Tongue (tissue), 2 donors: ENCODE measurements around the gene CCDC110. TPM values are rescaled to one million over a fixed set of nuclear protein-coding genes. Genes with fewer than 3 reads are reported as not detected.

Experiments used
- DNase-seq: peaks from one replicate; pipeline ENCODE4 v3.0.0-alpha.2; 2015
- total RNA-seq: library from RNA; depleted of rRNA; stranded (reverse); fragments of >200 nt; gene quantifications from one replicate; pipeline ENCODE4 v1.2.3, GENCODE V29; 2014

Gene CCDC110
- total RNA-seq, 1 donor from 2014 or later: 3.3 TPM

DNA sequence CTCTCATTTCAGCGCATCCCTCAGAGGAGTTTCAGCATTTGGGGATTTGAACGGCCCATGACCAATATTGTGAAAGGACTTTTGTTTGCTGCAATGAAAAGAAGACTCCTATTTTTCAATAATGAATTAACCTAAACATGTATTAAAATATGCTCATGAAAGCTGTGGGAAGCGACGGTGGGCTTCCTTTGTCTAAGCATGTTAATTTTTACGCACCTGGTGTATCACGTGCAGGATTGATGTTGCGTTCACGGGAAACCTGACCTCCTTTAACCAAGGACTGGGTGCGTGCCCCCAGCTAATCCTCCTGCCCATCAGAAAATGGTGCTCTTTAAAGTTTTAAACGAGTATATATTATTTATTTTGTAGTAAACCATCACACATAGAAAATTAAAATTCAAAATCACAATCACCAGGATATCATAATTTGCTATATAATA is 590 bp upstream of the CCDC110 start:
- no peak for DNase-seq

- no peak for DNase-seq
Measured at GRCh38 chr4:185470501-185471195, 885 bp downstream of the CCDC110 start.

GRCh38 chr4:185469580-185470154 is 1.9 kb downstream of the CCDC110 start:
- no peak for DNase-seq

DNA sequence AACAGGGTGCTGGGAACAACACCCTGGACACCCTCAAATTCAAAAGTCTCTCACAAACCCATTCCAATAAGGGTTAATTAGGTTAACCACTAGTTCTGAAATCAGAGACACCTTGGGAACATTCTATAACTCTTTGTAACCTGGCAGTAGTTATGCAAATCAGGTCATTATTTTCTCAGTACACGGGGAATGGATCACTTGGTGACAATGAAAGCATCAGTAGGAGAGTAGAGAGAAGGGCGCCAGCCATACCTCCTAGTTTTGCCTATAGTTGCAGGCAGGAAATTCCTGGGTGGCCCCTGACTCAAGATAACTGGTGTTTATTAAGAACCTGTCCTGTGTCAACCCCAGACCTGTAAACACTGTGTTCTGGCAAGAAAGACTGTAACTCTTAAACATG is 2.5 kb downstream of the CCDC110 start:
- DNase-seq: no peak

GRCh38 chr4:185467991-185468390 is 3.5 kb downstream of the CCDC110 start:
- no peak for DNase-seq

DNA sequence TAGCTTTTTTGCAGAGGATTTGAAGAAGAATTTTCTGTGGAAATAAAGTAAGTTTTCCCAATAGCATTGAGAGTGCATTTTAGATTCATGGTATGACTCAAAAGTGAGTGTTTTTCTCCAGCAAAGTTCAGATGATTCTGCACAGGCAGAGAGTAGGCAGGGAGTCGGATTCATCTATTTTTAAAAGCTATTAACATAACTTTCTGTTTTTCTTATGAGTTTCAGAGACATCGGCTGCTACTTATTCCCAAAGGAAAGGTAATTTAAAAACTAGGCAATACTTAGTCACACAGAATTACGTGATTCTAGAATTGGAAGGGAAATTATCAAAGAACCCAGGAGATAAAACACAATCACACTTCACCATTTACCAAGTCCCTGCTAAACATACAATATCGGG is 4.4 kb downstream of the CCDC110 start:
- no peak for DNase-seq

GRCh38 chr4:185465707-185466106 is 5.8 kb downstream of the CCDC110 start:
- no peak for DNase-seq

DNA sequence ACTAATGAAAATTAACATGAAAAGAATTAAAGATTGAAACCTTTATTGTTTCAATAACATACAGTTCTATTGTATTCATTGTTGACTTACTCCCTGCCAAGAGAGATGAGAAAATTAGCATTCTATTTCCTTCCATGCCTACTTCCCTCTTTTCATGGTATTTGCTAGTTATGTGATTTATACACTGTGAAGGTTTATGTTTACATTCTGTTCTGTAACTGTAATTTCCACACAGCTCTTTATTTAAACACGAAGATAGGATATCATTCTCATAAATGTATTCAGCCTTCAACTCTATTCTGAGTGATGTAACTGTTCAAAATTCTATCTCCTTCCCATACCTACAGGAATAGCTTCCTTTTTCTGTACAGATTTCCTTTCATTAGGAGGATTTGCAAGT is 6.6 kb downstream of the CCDC110 start:
- DNase-seq: no peak

DNA sequence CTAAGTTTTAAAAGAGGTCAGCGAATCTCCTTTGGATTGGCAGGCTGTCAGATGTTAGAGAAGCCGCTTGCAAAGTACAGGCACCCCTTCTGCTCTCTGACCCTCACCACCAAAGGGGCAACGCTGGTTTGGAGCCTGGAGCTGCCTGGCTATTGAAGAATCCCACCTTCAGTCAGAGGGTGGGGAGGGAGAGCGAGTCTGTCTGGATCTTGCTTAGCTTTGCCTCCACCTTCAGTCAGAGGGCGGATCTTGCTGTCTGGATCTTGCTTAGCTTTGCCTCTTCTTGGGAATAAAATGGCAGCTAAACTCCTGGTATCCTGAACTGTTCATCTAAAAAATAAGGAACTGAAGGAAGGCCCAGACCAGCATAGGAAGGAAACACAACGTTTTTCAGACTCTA is 7.3 kb downstream of the CCDC110 start:
- DNase-seq: no peak

DNA sequence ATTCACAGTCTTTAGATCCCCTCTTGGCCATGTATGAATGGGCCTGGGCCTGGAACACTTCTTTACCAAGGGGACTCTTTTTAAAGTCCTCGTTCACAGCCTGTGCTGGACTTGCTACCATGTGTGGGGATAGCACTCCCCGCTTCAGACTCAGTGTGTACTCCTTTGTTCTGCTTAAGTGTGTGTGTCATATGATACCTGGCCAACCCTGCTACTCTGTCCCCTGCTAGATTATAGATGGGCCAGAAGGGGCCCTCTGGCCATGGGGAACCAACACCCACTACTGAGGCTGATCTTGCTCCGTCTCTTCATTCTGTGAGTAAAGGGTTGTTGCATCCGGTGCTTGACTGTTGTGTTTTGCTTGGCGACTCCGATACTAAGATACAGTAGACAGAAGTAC is 8.0 kb downstream of the CCDC110 start:
- no peak for DNase-seq

DNA sequence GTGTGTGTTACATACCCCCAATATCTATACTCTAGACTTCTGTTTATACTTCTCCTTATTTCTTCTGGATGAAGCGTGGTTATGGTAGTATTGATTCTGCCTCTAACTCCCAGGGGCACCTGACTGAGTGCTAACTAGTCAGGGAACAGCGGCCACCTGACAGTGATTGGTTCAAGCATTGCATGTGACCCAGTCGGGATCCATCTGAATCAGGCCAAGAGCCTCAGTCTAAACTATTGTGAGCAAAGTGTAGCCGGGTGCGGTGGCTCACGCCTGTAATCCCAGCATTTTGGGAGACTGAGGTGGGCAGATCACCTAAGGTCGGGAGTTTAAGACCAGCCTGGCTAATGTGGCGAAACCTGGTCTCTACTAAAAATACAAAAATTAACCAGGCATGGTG is 10.0 kb downstream of the CCDC110 start:
- no peak for DNase-seq

- no peak for DNase-seq
Measured at GRCh38 chr4:185457136-185457535, 14.4 kb downstream of the CCDC110 start.

- DNase-seq: no peak
Measured at GRCh38 chr4:185456131-185456530, 15.4 kb downstream of the CCDC110 start.

- no peak for DNase-seq
Measured at GRCh38 chr4:185445209-185445608, 26.3 kb downstream of the CCDC110 start.

- no peak for DNase-seq
Measured at GRCh38 chr4:185441479-185441878, 30.1 kb downstream of the CCDC110 start.

DNA sequence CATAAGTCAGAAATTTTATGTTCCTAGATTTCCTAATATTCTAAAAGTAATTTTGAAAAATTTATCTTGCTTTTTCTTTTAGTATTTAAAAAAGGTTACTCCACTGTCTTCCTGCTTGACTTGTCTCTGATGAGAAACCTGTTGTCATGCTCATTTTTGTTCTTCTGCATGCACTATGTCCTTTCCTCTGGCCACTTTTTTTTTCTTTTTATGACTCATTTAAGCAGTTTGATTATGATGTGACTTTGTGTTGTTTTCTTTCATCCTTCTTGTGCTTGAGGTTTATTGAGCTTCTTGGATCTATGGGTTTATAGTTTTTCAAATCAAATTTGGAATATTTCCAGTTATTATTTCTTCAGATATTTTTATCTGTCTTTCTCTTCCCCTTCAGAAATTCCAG is 33.7 kb downstream of the CCDC110 start:
- DNase-seq: no peak

DNA sequence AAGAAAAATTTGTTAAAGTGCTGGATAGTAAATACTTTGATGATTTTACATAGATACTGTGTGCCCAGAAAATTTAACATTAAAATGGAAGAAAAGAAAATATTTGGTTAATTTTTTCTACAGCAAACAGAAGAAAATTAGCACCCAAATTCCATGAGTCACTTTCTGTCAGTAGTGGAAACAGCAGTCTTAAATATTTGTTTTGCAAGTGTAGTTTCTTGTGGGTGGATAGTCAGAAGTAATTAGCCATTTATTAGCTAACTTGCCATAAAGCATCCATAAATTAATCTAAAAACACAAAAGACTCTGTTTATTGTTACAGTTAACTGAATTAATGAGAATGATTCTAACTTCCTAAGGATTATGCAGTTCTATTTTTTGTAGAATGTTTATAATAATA is 36.1 kb downstream of the CCDC110 start:
- no peak for DNase-seq

DNA sequence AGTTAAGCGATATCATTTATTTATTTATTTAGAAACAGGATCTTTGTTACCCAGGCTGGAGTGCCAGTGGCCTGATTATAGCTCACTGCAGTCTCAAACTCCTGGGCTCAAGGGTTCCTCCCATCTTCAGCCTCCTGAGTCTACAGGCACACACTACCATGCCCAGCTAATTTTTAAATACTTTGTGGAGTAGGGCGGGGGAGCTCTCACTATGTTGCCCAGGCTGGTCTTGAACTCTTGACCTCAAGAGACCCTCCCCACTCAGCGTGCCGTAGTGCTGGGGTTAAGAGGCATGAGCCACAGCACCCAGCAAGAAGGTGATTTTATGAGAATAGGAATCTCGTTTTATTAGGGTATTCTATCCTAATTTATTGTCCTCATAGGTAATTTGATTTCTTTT is 41.9 kb downstream of the CCDC110 start:
- DNase-seq: no peak

DNA sequence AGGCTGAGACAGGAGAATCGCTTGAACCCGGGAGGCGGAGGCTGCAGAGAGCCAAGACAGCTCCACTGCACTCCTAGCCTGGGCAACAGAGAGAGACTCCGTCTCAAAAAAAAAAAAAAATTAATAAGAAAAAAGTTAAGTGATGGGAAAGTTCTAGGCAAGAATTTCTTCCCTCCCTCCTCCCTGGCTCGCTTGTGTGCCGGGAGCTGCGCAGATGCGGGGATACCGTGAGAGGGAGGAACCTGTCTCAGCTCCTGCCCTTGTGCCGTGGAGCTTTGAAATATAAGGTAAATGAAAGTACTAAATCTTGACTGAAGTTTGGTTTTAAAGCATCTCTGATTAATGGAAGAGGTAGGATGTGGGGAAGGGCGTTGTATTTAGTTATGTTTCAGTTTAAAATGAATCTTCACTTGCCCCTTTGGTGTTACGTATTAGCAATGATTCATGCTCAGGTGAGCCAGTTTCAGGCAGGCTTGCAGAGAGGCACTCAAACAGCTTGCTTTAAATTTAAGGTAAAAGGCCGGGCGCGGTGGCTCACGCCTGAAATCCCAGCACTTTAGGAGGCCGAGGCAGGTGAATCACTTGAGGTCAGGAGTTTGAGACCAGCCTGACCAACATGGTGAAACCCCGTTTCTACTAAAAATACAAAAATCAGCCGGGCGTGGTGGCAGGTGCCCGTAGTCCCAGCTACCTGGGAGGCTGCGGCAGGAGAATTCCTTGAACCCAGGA is 44.4 kb downstream of the CCDC110 start:
- no peak for DNase-seq

GRCh38 chr4:185425647-185426352 is 45.7 kb downstream of the CCDC110 start, which contains the start of gene UFSP2:
TSS of gene UFSP2 (minus strand) at chr4:185425964. CDS start at chr4:185425868, 96 bp downstream.
- DNase-seq: peak; percentile 97

DNA sequence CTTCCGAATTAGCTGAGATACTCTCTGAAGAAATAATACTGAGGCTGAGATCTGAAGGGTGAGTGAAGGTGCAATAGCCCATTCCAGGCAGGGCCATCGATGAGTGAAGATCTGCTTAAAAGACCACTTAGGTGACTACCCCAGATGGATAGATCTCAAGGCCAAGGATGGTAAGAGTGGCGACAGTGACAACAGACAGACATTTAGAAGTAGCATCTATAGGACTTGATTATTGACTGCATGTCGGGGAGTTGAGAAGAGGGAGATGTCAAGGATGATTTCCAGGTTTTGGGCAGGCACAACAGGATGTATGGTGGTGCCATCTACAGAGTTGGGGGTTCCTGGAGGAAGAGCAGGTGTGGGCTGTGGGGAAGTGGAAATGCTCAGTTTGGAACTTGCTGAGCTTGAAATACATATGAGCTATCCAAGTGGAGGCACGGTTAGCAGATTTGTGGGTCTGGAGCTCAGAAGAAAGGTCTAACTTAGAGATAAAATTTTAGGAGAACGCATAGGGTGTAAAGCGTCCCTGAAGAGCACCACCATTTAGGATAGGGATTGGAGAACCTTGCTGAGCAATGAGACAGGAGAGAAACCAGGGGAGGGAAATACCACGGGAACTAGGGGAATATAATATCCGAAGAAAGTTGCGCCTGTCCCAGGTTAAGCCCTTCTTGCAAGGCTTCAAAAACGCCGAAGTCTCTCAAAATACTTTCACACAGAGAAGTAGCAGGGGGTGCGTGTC is 46.5 kb downstream of the CCDC110 start:
- no peak for DNase-seq
